ENCODE results near the gene LEAP2.

Gene LEAP2

GRCh38 chr5:132884548-132884947 lies 11.1 kb downstream of the LEAP2 start:
- no peak for DNase-seq

DNA sequence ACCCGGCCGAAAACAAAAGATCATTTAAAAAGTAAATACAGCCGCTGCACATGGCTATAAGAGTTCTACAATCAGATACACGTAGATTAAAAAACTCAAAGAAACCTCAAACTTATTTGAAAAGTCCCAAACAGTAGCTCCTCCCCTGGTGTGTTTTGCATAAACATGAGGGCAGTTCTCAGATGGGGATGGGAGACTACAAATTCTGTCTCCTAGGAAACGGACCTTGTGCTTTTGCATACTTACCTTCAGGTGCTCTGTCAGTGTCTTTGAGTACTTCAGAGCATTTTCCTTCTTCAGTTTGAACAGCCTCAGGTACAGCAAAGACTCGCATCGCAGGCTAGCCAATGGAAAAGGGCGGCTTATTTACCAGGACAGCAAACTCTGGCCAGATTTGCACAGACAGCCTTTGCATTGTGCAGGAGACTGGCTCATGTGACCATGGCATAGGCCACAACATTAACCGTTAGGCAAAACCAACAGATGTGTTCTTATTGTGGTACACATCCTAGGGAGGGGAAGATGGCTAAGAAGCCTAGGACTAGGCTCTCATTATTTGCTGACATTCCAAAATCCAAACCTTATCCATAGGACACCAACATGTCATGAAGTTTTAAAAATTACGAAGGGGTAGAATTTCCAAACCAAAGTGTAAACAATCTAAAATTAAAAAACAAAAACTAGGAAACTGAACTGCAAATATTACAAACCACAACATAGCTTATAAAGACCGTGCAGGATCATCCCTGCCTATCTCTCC lies 12.8 kb downstream of the LEAP2 start:
- DNase-seq = no peak

DNA sequence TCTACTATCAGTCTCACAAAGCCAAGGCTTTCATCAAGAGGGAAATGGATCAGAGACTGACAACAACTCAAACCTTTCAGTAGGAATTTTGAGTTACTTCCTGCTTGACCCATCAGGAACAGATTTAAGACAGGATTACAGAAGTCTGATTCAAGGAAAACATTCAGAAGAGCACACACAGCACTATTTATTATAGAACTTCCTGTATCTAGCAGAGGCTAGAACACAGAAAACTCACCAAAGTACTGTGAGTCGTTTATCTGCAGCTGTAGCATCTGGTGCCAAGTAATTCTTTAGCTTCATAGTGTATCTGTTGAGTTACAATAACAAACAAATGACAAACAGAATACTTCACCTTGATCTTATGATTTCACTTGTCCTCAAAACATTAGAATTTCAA lies 13.8 kb downstream of the LEAP2 start:
- no peak for DNase-seq

GRCh38 chr5:132889501-132889900 lies 16.0 kb downstream of the LEAP2 start:
- DNase-seq = no peak

- DNase-seq = no peak
Observed at GRCh38 chr5:132890817-132891216, 17.3 kb downstream of the LEAP2 start.

DNA sequence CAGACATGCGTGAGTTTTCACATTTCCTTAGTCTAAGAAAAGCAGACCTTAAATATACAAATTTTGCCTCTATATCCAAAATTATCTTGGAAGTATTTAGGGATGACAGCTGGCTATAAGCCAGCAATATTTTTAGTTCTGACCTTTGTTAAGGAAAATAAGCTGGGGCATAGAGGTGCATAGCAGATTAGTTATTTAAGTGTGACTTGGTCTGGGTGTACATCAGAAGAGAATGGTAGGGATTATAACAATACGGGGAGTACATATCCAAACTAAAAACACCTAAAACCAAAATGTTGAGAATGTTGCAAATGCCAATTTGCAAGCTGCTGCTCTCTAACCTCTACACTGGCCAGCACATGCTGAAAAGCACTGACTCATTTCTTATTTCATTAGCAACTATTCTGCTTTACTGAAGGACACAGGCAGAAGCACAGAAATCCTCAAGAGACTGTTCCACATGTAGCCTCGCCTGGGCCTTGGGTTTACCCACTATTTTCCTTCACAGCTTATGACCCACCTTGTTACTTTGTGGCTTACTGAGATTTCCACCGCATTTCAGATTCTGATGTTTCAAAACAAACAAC lies 22.3 kb downstream of the LEAP2 start:
- no peak for DNase-seq

- no peak for DNase-seq
Observed at GRCh38 chr5:132896685-132897084, 23.2 kb downstream of the LEAP2 start.

DNA sequence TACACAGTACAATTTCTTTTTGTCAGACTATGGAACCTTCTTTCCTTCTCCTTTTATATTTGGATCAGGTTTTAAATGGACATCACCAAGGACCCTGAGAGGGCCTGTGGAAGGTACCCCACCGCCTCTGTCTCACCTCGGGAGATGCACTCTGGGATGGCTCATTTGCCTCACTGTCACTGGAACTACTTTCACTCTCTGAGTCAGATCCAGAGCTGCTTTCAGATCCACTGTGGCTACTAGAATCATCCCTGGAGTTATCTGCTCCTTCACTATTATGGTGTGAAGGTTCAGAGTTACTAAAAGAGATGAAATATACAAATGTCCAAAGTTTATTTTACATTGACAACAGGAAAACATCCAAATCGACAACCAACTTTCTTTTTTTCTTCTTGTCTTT lies 24.6 kb downstream of the LEAP2 start:
- DNase-seq = no peak

DNA sequence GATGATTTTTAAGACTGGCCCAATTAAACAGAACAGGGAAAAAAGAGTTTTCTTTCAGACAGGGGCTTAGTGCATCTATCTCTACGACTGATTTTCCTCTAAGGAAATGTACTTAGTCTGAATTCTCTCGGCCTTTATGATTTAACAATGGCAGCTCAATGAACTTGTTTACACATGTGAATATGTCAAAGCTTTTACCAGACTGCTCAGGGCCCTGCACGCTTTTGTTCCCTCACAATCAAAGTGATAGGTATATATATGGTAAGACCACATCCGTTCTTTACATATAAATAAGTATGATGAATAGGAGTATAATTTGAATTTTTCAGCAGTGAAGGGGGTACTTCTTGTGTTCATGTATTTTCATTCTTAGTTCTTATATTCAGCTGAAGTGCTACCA lies 27.6 kb downstream of the LEAP2 start:
- DNase-seq = no peak

DNA sequence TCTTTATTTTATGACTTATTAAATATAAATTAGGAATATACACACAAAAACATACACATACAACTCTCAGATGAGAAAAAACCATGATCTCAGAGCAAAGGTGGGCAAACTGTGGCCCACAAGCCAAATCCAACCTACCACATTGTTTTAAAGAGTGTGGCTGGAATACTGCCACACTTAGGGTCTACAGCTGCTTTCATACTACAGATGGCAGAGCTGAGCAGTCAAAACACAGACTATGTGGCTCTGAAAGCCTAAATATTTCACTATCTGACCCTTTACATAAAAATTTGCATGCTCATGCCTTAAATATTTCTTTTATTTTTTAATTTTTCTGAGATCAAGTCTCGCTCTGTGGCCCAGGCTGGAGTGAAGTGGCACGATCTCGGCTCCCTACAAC lies 28.3 kb downstream of the LEAP2 start:
- DNase-seq = no peak

- DNase-seq = no peak
Observed at GRCh38 chr5:132905938-132906337, 32.5 kb downstream of the LEAP2 start.

DNA sequence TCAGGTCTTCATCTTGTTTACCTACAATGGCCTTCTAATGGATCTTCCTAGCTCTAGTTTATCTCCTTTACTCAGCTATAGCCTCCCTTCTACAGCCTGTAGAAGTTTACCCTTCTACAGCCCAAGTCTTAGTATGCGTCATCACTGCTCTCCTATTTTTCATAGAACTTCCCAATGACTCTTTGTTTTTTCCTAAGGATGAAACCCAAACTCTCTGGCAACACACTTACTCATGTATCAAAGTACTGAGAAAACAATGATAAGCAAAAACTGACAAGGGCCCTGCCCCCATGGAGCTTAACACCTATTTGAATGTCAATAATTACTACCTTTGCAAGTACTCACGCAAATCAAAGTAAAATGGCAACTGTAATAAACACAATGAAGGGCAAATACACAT lies 33.7 kb downstream of the LEAP2 start:
- no peak for DNase-seq

DNA sequence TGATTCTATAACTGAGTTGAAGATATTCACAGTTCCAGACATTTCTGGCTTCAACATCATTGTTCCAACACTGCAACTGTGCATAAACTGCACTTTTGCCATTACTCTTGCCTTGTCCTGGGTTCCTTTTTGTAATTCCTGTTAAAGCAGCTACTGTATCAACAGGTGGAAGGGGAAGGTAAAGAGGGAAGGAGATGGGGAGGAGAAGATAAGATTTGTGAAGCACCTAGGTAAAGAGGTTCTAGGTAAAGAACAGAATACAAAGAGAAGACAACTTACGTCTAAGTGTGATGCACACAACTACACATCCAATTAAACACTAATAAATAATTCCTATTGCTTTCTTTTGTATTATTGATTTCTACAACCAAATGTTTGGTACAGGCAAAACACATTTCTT lies 36.2 kb downstream of the LEAP2 start:
- no peak for DNase-seq

- no peak for DNase-seq
Observed at GRCh38 chr5:132915681-132916080, 42.2 kb downstream of the LEAP2 start.

- no peak for DNase-seq
Observed at GRCh38 chr5:132916086-132916485, 42.6 kb downstream of the LEAP2 start.

Data from bone marrow (tissue), 2 donors.